A673 (cell line): ENCODE data around the gene TAF1C.

Source experiments
- EZH2 ChIP-seq: fragments of 200-600 bp; sonication (generic); IDR thresholded peaks from 2 replicates; pipeline ENCODE4 v1.6.1; 2017; ENCODE audit warnings: borderline replicate concordance, low read depth, mild to moderate bottlenecking, mixed read lengths, antibody characterized with exemption, low read length; ENCODE audit not compliant: poor library complexity, severe bottlenecking
- TF ChIP-seq, protein P1 (sequence below): fragments of 300-800, 200-600 bp; sonication (generic); conservative IDR thresholded peaks from 2 replicates; pipeline ENCODE4 v1.5.1; 2017; ENCODE audit warnings: low read depth, mild to moderate bottlenecking, antibody characterized with exemption, low read length, moderate library complexity, mixed read lengths

DNA sequence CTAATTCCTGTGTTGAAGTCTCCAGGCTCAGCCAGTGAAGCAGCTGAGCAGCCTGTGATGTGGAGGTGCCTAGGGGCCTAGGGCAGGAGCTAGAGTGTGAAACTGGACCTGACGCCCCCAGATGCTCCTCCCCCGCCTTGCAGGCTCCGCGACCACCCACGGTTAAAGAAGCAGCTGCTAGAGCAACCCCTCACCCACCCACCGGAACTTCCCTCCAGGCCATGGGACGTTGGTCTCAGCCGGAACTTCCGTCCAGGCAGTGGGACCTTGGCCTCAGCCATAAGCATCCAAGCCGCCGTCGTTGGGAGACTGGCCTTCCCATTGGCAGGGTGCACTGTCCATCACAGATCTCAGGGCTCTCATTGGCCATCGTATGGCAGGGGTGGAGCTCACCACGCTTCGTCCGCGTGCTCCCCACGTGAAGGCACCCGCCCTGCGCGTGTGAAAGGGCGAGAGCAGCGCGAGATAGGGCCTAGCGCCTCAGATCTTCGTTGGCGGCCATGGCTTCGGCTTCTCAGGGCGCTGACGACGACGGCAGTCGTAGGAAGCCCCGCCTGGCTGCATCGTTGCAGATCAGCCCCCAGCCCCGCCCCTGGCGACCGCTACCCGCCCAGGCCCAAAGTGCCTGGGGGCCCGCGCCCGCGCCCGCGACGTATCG lies 4.0 kb upstream of the TAF1C start, which contains the start of gene ADAD2:
- TF ChIP-seq, protein P1, sequence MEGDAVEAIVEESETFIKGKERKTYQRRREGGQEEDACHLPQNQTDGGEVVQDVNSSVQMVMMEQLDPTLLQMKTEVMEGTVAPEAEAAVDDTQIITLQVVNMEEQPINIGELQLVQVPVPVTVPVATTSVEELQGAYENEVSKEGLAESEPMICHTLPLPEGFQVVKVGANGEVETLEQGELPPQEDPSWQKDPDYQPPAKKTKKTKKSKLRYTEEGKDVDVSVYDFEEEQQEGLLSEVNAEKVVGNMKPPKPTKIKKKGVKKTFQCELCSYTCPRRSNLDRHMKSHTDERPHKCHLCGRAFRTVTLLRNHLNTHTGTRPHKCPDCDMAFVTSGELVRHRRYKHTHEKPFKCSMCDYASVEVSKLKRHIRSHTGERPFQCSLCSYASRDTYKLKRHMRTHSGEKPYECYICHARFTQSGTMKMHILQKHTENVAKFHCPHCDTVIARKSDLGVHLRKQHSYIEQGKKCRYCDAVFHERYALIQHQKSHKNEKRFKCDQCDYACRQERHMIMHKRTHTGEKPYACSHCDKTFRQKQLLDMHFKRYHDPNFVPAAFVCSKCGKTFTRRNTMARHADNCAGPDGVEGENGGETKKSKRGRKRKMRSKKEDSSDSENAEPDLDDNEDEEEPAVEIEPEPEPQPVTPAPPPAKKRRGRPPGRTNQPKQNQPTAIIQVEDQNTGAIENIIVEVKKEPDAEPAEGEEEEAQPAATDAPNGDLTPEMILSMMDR: no peak
- no peak for TF ChIP-seq EZH2
